MM.1S (cell line): ENCODE data around the gene GPRIN3.

Experiments
- DNase-seq: peaks from one replicate; pipeline ENCODE4 v3.0.0-alpha.2; 2015
- H2AFZ ChIP-seq: fragments of 300-600 bp; sonication (generic); 2 replicates; pipeline ENCODE4 v1.6.0; 2016; ENCODE audit warnings: antibody characterized with exemption, low read length
- H3F3A ChIP-seq: fragments of 300-600 bp; sonication (generic); 2 replicates; pipeline ENCODE4 v1.6.1; 2016; ENCODE audit warnings: mild to moderate bottlenecking, antibody characterized with exemption, low read length, moderate library complexity, mixed read lengths; ENCODE audit not compliant: insufficient read depth
- H3K27ac ChIP-seq: fragments of 300-600 bp; sonication (generic); 2 replicates; pipeline ENCODE4 v1.5.1; 2016; ENCODE audit warnings: mild to moderate bottlenecking, low read length
- H3K27me3 ChIP-seq: fragments of 300-600 bp; sonication (generic); replicated peaks from 2 replicates; pipeline ENCODE4 v1.6.0; 2016; ENCODE audit warnings: low read length; ENCODE audit not compliant: insufficient read depth
- H3K36me3 ChIP-seq: fragments of 300-600 bp; sonication (generic); replicated peaks from 2 replicates; pipeline ENCODE4 v1.6.1; 2016; ENCODE audit warnings: mild to moderate bottlenecking, low read length, mixed read lengths; ENCODE audit not compliant: insufficient read depth
- H3K4me1 ChIP-seq: fragments of 300-600 bp; sonication (generic); 2 replicates; pipeline ENCODE4 v1.6.1; 2016; ENCODE audit warnings: low read length, mixed read lengths
- H3K4me2 ChIP-seq: fragments of 300-600 bp; sonication (generic); 2 replicates; pipeline ENCODE4 v1.6.0; 2016; ENCODE audit warnings: low read depth, low read length
- H3K4me3 ChIP-seq: fragments of 300-600 bp; sonication (generic); 2 replicates; pipeline ENCODE4 v1.5.1; 2016; ENCODE audit warnings: low read length, mixed read lengths
- H3K79me2 ChIP-seq: fragments of 300-600 bp; sonication (generic); 2 replicates; pipeline ENCODE4 v1.6.1; 2016; ENCODE audit warnings: mixed run types, low read length, mixed read lengths
- H3K9ac ChIP-seq: fragments of 300-600 bp; sonication (generic); 2 replicates; pipeline ENCODE4 v1.6.1; 2016; ENCODE audit warnings: low read length, mixed read lengths
- H3K9me2 ChIP-seq: fragments of 300-600 bp; sonication (generic); replicated peaks from 2 replicates; pipeline ENCODE4 v1.6.1; 2016; ENCODE audit warnings: mild to moderate bottlenecking, low read length, mixed read lengths; ENCODE audit not compliant: insufficient read depth
- H3K9me3 ChIP-seq: fragments of 300-600 bp; sonication (generic); replicated peaks from 2 replicates; pipeline ENCODE4 v1.6.1; 2016; ENCODE audit warnings: mild to moderate bottlenecking, low read length, mixed read lengths; ENCODE audit not compliant: insufficient read depth
- H4K20me1 ChIP-seq: fragments of 300-600 bp; sonication (generic); 2 replicates; pipeline ENCODE4 v1.6.1; 2016; ENCODE audit warnings: mild to moderate bottlenecking, low read length, moderate library complexity, mixed read lengths; ENCODE audit not compliant: insufficient read depth
- EZH2 ChIP-seq: fragments of 300-600 bp; sonication (generic); optimal IDR thresholded peaks from 2 replicates; pipeline ENCODE3; 2017; ENCODE audit warnings: low read depth, mild to moderate bottlenecking, antibody characterized with exemption, low read length, mixed read lengths
- EZH2phosphoT487 ChIP-seq: fragments of 300-600 bp; sonication (generic); IDR thresholded peaks from 2 replicates; pipeline ENCODE4 v1.6.1; 2018; ENCODE audit warnings: antibody characterized with exemption, low read length
- TF ChIP-seq, protein P1 (sequence below): fragments of 300-600 bp; sonication (generic); IDR thresholded peaks from 2 replicates; pipeline ENCODE4 v1.5.1; 2016; ENCODE audit warnings: antibody characterized with exemption, low read length, mixed read lengths

The GPRIN3 gene

DNA sequence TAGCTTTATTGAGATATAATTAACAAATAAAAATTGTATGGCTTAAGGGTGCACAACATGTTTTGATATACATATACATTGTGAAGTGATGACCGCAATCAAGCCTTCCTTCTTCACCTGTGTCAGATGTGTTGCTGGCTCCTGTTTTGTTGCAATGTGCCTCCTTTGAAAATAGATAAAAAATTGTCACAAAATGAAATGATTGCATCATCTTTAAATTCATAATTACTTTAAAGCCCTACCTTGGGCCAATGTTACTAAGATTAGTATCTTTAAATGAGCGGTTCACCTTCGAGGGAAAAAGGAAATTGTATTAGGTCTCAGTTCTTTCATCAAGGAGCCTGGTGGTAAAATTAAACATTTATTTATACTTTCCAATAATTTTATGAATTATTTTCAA lies 77.3 kb downstream of the GPRIN3 start:
- DNase-seq = no peak

GRCh38 chr4:89226665-89227574 lies 80.7 kb downstream of the GPRIN3 start:
- peak; percentile 84 for DNase-seq
- H3K9ac ChIP-seq = peak overlapping the region; percentile 29; the same call in 1 of the 2 replicates
- peaks cover 13% of the 10 kb centered on the region for H3K4me1 ChIP-seq
- H3K36me3 ChIP-seq = no peaks in the 10 kb centered on the region
- H3F3A ChIP-seq = no peaks in the 10 kb centered on the region
- no peaks in the 10 kb centered on the region for H3K79me2 ChIP-seq
- no peaks in the 10 kb centered on the region for H4K20me1 ChIP-seq
- no peak overlapping the region for H3K27ac ChIP-seq
- H3K9me2 ChIP-seq = no peaks in the 10 kb centered on the region
- peak overlapping the region; percentile 80 for H3K4me2 ChIP-seq
- no peaks in the 10 kb centered on the region for H3K27me3 ChIP-seq
- H3K9me3 ChIP-seq = no peaks in the 10 kb centered on the region
- TF ChIP-seq EZH2 = no peak
- TF ChIP-seq, protein P1, sequence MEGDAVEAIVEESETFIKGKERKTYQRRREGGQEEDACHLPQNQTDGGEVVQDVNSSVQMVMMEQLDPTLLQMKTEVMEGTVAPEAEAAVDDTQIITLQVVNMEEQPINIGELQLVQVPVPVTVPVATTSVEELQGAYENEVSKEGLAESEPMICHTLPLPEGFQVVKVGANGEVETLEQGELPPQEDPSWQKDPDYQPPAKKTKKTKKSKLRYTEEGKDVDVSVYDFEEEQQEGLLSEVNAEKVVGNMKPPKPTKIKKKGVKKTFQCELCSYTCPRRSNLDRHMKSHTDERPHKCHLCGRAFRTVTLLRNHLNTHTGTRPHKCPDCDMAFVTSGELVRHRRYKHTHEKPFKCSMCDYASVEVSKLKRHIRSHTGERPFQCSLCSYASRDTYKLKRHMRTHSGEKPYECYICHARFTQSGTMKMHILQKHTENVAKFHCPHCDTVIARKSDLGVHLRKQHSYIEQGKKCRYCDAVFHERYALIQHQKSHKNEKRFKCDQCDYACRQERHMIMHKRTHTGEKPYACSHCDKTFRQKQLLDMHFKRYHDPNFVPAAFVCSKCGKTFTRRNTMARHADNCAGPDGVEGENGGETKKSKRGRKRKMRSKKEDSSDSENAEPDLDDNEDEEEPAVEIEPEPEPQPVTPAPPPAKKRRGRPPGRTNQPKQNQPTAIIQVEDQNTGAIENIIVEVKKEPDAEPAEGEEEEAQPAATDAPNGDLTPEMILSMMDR = peak; percentile 84
- no peak for TF ChIP-seq EZH2phosphoT487
- peak overlapping the region; percentile 68 for H2AFZ ChIP-seq
- peak overlapping the region; percentile 48 for H3K4me3 ChIP-seq

More for the DNA sequence above, 77.3 kb downstream of the GPRIN3 start:
- H3K4me3 ChIP-seq = no peak overlapping the region
- TF ChIP-seq EZH2phosphoT487 (no peak), EZH2 (no peak)
- TF ChIP-seq, protein P1 = no peak
- H3K27me3 ChIP-seq = no peaks in the 10 kb centered on the region
- no peak overlapping the region for H2AFZ ChIP-seq
- peaks cover 18% of the 10 kb centered on the region; the same call in 1 of the 2 replicates for H3F3A ChIP-seq
- no peaks in the 10 kb centered on the region for H3K36me3 ChIP-seq
- H3K9me3 ChIP-seq = no peaks in the 10 kb centered on the region
- H3K9me2 ChIP-seq = no peaks in the 10 kb centered on the region
- H3K27ac ChIP-seq = no peak overlapping the region
- peaks cover 4% of the 10 kb centered on the region; the same call in 1 of the 2 replicates for H3K4me1 ChIP-seq
- H3K9ac ChIP-seq = no peak overlapping the region
- H3K79me2 ChIP-seq = no peaks in the 10 kb centered on the region
- H3K4me2 ChIP-seq = no peak overlapping the region
- no peaks in the 10 kb centered on the region for H4K20me1 ChIP-seq

GRCh38 chr4:89222170-89222569 lies 85.4 kb downstream of the GPRIN3 start:
- H3K36me3 ChIP-seq = no peaks in the 10 kb centered on the region
- no peaks in the 10 kb centered on the region for H3K27me3 ChIP-seq
- TF ChIP-seq EZH2 (no peak), EZH2phosphoT487 (no peak)
- TF ChIP-seq, protein P1 = no peak
- no peaks in the 10 kb centered on the region for H3K79me2 ChIP-seq
- H4K20me1 ChIP-seq = no peaks in the 10 kb centered on the region
- H3K4me3 ChIP-seq = no peak overlapping the region
- H3K9ac ChIP-seq = no peak overlapping the region
- DNase-seq = peak; percentile 79
- no peaks in the 10 kb centered on the region for H3K9me2 ChIP-seq
- H3K9me3 ChIP-seq = no peaks in the 10 kb centered on the region
- H3K4me2 ChIP-seq = peak overlapping the region; percentile 22; the same call in 1 of the 2 replicates
- no peaks in the 10 kb centered on the region for H3F3A ChIP-seq
- H3K27ac ChIP-seq = no peak overlapping the region
- peaks cover 20% of the 10 kb centered on the region for H3K4me1 ChIP-seq
- peak overlapping the region; percentile 16; the same call in 1 of the 2 replicates for H2AFZ ChIP-seq
